SK-N-SH (cell line): Measurements from ENCODE around the gene TAF1A.

Experiments
- EP300 ChIP-seq, 2 experiments: IDR thresholded peaks; 2 replicates each; pipeline versions ENCODE4 v1.4.0 to v1.6.1; 2012; ENCODE audit warnings: borderline replicate concordance in 1 of 2, low read depth in 1 of 2, low read length in 1 of 2
- EZH2phosphoT487 ChIP-seq: fragments of 200-600 bp; sonication (generic); IDR thresholded peaks from 2 replicates; pipeline ENCODE4 v1.6.1; 2017; ENCODE audit warnings: low read depth, mixed run types, mild to moderate bottlenecking, antibody characterized with exemption, moderate library complexity, borderline replicate concordance
- FOXJ3 ChIP-seq: sonication (generic); formaldehyde crosslinking; IDR thresholded peaks from 2 replicates; pipeline ENCODE4 v1.5.1; 2020; ENCODE audit warnings: mild to moderate bottlenecking, missing genetic modification reagents
- POLR2AphosphoS5 ChIP-seq: IDR thresholded peaks from 2 replicates; pipeline ENCODE4 v1.6.1; 2012; ENCODE audit warnings: low read depth, low read length
- RAD21 ChIP-seq: IDR thresholded peaks from 2 replicates; pipeline ENCODE4 v1.6.1; 2012; ENCODE audit warnings: mild to moderate bottlenecking, low read length
- RCOR1 ChIP-seq: fragments of 150-350 bp; IDR thresholded peaks from 2 replicates; pipeline ENCODE4 v1.6.1; 2017; ENCODE audit warnings: antibody characterized with exemption, low read length
- SIN3A ChIP-seq: IDR thresholded peaks from 2 replicates; pipeline ENCODE4 v1.6.1; 2012; ENCODE audit warnings: low read depth, mild to moderate bottlenecking, low read length, moderate library complexity, borderline replicate concordance
- SMC3 ChIP-seq: IDR thresholded peaks from 2 replicates; pipeline ENCODE4 v1.6.1; 2012; ENCODE audit warnings: low read depth, low read length, improper control_type of control experiment
- TCF12 ChIP-seq: IDR thresholded peaks from 2 replicates; pipeline ENCODE4 v1.4.0; 2012
- YY1 ChIP-seq: IDR thresholded peaks from 2 replicates; pipeline ENCODE4 v1.4.0; 2012; ENCODE audit warnings: low read depth, mild to moderate bottlenecking
- TF ChIP-seq, protein P1 (sequence below): fragments of 200-600 bp; sonication (generic); IDR thresholded peaks from 2 replicates; pipeline ENCODE4 v1.6.1; 2017; ENCODE audit warnings: antibody characterized with exemption, mild to moderate bottlenecking, moderate library complexity
- TF ChIP-seq, protein P2 (sequence below): IDR thresholded peaks from 2 replicates; pipeline ENCODE4 v1.4.0; 2012; ENCODE audit warnings: low read depth
- TF ChIP-seq, protein P3 (sequence below): IDR thresholded peaks from 2 replicates; pipeline ENCODE4 v1.4.0; 2012; ENCODE audit warnings: low read depth, borderline replicate concordance
- TF ChIP-seq, protein P4 (sequence below): IDR thresholded peaks from 2 replicates; pipeline ENCODE4 v1.4.0; 2012; ENCODE audit warnings: low read depth, borderline replicate concordance

DNA sequence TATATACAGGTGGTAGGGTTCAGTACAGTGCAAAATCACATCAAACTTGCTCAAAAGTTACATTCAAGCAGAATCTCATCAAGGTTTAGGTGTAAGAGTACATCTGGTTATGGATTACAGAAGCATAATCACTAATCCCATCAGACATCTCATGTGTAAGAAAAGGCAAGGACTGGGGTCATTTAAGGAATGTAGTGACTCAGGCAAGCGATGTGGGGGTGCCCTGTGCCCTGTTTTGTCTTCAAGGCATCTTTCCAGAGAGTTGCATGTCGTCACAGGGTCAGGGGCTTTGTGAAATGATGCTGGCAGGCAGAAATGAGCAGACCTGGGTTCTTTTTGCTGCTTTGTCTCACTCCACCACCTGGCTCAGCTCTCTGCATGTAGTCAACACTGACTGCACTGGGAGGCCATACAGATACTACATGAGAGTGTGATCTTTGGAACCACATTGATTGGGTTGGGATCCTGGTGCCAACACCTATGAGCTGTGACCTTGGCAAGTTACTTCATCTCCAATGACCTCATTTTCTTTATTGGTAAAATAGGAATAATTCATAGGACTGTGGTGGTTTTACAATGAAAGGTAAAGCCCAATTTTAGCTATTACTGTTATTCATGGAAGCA, 33.6 kb downstream of the TAF1A start:
- TF ChIP-seq SIN3A (no peak), RCOR1 (no peak), RAD21 (no peak), EZH2phosphoT487 (no peak), TCF12 (no peak), EP300 (IDR thresholded peaks at IDR 0.05; ENCODE audit: borderline replicate concordance in 1 of 2, low read depth in 1 of 2, low read length in 1 of 2) (no peak), YY1 (no peak), POLR2AphosphoS5 (no peak), SMC3 (no peak), FOXJ3 (CRISPR knock-in tag) (no peak)
- TF ChIP-seq, protein P1, sequence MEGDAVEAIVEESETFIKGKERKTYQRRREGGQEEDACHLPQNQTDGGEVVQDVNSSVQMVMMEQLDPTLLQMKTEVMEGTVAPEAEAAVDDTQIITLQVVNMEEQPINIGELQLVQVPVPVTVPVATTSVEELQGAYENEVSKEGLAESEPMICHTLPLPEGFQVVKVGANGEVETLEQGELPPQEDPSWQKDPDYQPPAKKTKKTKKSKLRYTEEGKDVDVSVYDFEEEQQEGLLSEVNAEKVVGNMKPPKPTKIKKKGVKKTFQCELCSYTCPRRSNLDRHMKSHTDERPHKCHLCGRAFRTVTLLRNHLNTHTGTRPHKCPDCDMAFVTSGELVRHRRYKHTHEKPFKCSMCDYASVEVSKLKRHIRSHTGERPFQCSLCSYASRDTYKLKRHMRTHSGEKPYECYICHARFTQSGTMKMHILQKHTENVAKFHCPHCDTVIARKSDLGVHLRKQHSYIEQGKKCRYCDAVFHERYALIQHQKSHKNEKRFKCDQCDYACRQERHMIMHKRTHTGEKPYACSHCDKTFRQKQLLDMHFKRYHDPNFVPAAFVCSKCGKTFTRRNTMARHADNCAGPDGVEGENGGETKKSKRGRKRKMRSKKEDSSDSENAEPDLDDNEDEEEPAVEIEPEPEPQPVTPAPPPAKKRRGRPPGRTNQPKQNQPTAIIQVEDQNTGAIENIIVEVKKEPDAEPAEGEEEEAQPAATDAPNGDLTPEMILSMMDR: no peak
- TF ChIP-seq, protein P2, sequence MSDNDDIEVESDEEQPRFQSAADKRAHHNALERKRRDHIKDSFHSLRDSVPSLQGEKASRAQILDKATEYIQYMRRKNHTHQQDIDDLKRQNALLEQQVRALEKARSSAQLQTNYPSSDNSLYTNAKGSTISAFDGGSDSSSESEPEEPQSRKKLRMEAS: no peak
- TF ChIP-seq, protein P3, sequence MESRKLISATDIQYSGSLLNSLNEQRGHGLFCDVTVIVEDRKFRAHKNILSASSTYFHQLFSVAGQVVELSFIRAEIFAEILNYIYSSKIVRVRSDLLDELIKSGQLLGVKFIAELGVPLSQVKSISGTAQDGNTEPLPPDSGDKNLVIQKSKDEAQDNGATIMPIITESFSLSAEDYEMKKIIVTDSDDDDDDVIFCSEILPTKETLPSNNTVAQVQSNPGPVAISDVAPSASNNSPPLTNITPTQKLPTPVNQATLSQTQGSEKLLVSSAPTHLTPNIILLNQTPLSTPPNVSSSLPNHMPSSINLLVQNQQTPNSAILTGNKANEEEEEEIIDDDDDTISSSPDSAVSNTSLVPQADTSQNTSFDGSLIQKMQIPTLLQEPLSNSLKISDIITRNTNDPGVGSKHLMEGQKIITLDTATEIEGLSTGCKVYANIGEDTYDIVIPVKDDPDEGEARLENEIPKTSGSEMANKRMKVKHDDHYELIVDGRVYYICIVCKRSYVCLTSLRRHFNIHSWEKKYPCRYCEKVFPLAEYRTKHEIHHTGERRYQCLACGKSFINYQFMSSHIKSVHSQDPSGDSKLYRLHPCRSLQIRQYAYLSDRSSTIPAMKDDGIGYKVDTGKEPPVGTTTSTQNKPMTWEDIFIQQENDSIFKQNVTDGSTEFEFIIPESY: no peak
- TF ChIP-seq, protein P4, sequence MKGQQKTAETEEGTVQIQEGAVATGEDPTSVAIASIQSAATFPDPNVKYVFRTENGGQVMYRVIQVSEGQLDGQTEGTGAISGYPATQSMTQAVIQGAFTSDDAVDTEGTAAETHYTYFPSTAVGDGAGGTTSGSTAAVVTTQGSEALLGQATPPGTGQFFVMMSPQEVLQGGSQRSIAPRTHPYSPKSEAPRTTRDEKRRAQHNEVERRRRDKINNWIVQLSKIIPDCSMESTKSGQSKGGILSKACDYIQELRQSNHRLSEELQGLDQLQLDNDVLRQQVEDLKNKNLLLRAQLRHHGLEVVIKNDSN: no peak
